ENCODE measurements around the gene AGR2. TPM values are rescaled to one million over a fixed set of nuclear protein-coding genes. Genes with fewer than 3 reads are reported as not detected.

The AGR2 gene
- total RNA-seq, 1 donor, result not detected

GRCh38 chr7:16779051-16779450, 25.7 kb downstream of the AGR2 start:
- H3K27ac ChIP-seq (ENCODE audit: low read depth, low read length), result no peak overlapping the region
- no peaks in the 10 kb centered on the region for H3K27me3 ChIP-seq (ENCODE audit: insufficient read depth, low read length)
- H3K79me2 ChIP-seq (ENCODE audit: insufficient read depth, low read length), result no peaks in the 10 kb centered on the region
- no peak for TF ChIP-seq CTCF (IDR thresholded peaks at IDR 0.05; ENCODE audit: extremely low read depth, low read depth, low read length)
- no peaks in the 10 kb centered on the region for H3K36me3 ChIP-seq (ENCODE audit: insufficient read depth, low read length)
- no peaks in the 10 kb centered on the region for H4K20me1 ChIP-seq (ENCODE audit: insufficient read depth, low read length)
- no peaks in the 10 kb centered on the region for H3K9me3 ChIP-seq (ENCODE audit: low read depth, low read length)
- H3K4me3 ChIP-seq (ENCODE audit: insufficient read depth, low read length), result no peak overlapping the region
- H3K4me2 ChIP-seq (ENCODE audit: insufficient read depth, low read length), result no peak overlapping the region
- no peak overlapping the region for H2AFZ ChIP-seq (ENCODE audit: low read length)
- H3K4me1 ChIP-seq (ENCODE audit: insufficient read depth, low read length), result peaks cover 3% of the 10 kb centered on the region
- no peak for DNase-seq (ENCODE audit: insufficient read length, low spot score, missing footprints)

- H2AFZ ChIP-seq (ENCODE audit: low read length), result no peak overlapping the region
- H3K4me1 ChIP-seq (ENCODE audit: insufficient read depth, low read length), result peaks cover 3% of the 10 kb centered on the region
- no peak overlapping the region for H3K4me3 ChIP-seq (ENCODE audit: insufficient read depth, low read length)
- TF ChIP-seq CTCF (IDR thresholded peaks at IDR 0.05; ENCODE audit: extremely low read depth, low read depth, low read length), result no peak
- no peaks in the 10 kb centered on the region for H3K9me3 ChIP-seq (ENCODE audit: low read depth, low read length)
- H4K20me1 ChIP-seq (ENCODE audit: insufficient read depth, low read length), result no peaks in the 10 kb centered on the region
- no peak for DNase-seq (ENCODE audit: insufficient read length, low spot score, missing footprints)
- H3K36me3 ChIP-seq (ENCODE audit: insufficient read depth, low read length), result no peaks in the 10 kb centered on the region
- H3K4me2 ChIP-seq (ENCODE audit: insufficient read depth, low read length), result no peak overlapping the region
- H3K27me3 ChIP-seq (ENCODE audit: insufficient read depth, low read length), result no peaks in the 10 kb centered on the region
- no peaks in the 10 kb centered on the region for H3K79me2 ChIP-seq (ENCODE audit: insufficient read depth, low read length)
- H3K27ac ChIP-seq (ENCODE audit: low read depth, low read length), result no peak overlapping the region
Measured at GRCh38 chr7:16778476-16778875, 26.3 kb downstream of the AGR2 start.

GRCh38 chr7:16776053-16776452, 28.7 kb downstream of the AGR2 start:
- no peaks in the 10 kb centered on the region for H3K9me3 ChIP-seq (ENCODE audit: low read depth, low read length)
- no peak overlapping the region for H3K4me2 ChIP-seq (ENCODE audit: insufficient read depth, low read length)
- H3K27ac ChIP-seq (ENCODE audit: low read depth, low read length), result no peak overlapping the region
- peaks cover 5% of the 10 kb centered on the region for H3K4me1 ChIP-seq (ENCODE audit: insufficient read depth, low read length)
- no peaks in the 10 kb centered on the region for H3K79me2 ChIP-seq (ENCODE audit: insufficient read depth, low read length)
- no peaks in the 10 kb centered on the region for H3K36me3 ChIP-seq (ENCODE audit: insufficient read depth, low read length)
- no peak overlapping the region for H3K4me3 ChIP-seq (ENCODE audit: insufficient read depth, low read length)
- no peak for TF ChIP-seq CTCF (IDR thresholded peaks at IDR 0.05; ENCODE audit: extremely low read depth, low read depth, low read length)
- H3K27me3 ChIP-seq (ENCODE audit: insufficient read depth, low read length), result no peaks in the 10 kb centered on the region
- no peaks in the 10 kb centered on the region for H4K20me1 ChIP-seq (ENCODE audit: insufficient read depth, low read length)
- H2AFZ ChIP-seq (ENCODE audit: low read length), result no peak overlapping the region
- no peak for DNase-seq (ENCODE audit: insufficient read length, low spot score, missing footprints)

- Histone ChIP-seq H3K36me3 (ENCODE audit: insufficient read depth, low read length) (no peaks in the 10 kb centered on the region), H3K9me3 (ENCODE audit: low read depth, low read length) (no peaks in the 10 kb centered on the region), H3K4me2 (ENCODE audit: insufficient read depth, low read length) (no peak overlapping the region), H3K27ac (ENCODE audit: low read depth, low read length) (no peak overlapping the region), H3K79me2 (ENCODE audit: insufficient read depth, low read length) (no peaks in the 10 kb centered on the region), H2AFZ (ENCODE audit: low read length) (no peak overlapping the region), H3K27me3 (ENCODE audit: insufficient read depth, low read length) (no peaks in the 10 kb centered on the region), H4K20me1 (ENCODE audit: insufficient read depth, low read length) (no peaks in the 10 kb centered on the region), H3K4me1 (ENCODE audit: insufficient read depth, low read length) (peaks cover 5% of the 10 kb centered on the region), H3K4me3 (ENCODE audit: insufficient read depth, low read length) (no peak overlapping the region)
- no peak for DNase-seq (ENCODE audit: insufficient read length, low spot score, missing footprints)
- TF ChIP-seq CTCF (IDR thresholded peaks at IDR 0.05; ENCODE audit: extremely low read depth, low read depth, low read length), result no peak
Measured at GRCh38 chr7:16774986-16775385, 29.8 kb downstream of the AGR2 start.

All from osteoblast (primary cell).